Liver (tissue), 3 donors: ENCODE data around the gene DNAH6.

ENCODE experiments used
- ATF3 ChIP-seq: IDR thresholded peaks from 2 replicates; pipeline ENCODE4 v1.6.1; 2016; ENCODE audit warnings: antibody characterized with exemption
- CTCF ChIP-seq: fragments of 150-350 bp; IDR thresholded peaks from 2 replicates; pipeline ENCODE4 v1.5.1; 2017; ENCODE audit warnings: improper control_type of control experiment, low read depth, low read length; ENCODE audit not compliant: missing input control
- MAX ChIP-seq: IDR thresholded peaks from 2 replicates; pipeline ENCODE4 v1.6.1; 2016; ENCODE audit warnings: antibody characterized with exemption
- REST ChIP-seq: IDR thresholded peaks from 2 replicates; pipeline ENCODE4 v1.6.1; 2016; ENCODE audit warnings: antibody characterized with exemption, mild to moderate bottlenecking
- TAF1 ChIP-seq: conservative IDR thresholded peaks from 2 replicates; pipeline ENCODE4 v1.6.1; 2016; ENCODE audit warnings: antibody characterized with exemption, mild to moderate bottlenecking
- YY1 ChIP-seq: IDR thresholded peaks from 2 replicates; pipeline ENCODE4 v1.6.1; 2016; ENCODE audit warnings: antibody characterized with exemption, mild to moderate bottlenecking
- donor health status: healthy.
- donor health status: healthy.

- TF ChIP-seq TAF1 = no peak
- no peak for TF ChIP-seq CTCF
- TF ChIP-seq YY1 = no peak
- no peak for TF ChIP-seq MAX
- no peak for TF ChIP-seq REST
- TF ChIP-seq ATF3 = no peak
Observed at GRCh38 chr2:84829693-84830092, 313.4 kb downstream of the DNAH6 start.
